ENCODE data around the gene FBXO47.
"Not testable (repeated sequence)": the region's sequence is repeated elsewhere in the genome, so short reads cannot be mapped to it uniquely, and the experiment has no call there.

The FBXO47 gene

GRCh38 chr17:38980490-38981217 lies 13.5 kb upstream of the FBXO47 start:
- no peak for DNase-seq

- no peak for DNase-seq
Measured at GRCh38 chr17:38978180-38978579, 11.0 kb upstream of the FBXO47 start.

DNA sequence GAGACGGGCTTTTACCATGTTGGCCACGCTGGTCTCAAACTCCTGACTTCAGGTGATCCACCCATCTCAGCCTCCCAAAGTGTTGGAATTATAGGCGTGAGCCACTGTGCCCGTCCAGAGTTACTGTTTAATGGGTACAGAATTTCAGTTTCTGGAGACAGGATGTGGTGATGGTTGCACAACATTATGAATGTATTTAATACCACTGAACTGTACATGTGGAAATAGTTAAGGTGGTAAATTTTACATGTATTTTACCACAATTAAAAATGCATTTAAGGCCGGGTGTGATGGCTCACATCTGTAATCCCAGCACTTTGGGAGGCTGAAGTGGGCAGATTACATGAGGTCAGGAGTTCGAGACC lies 9.0 kb upstream of the FBXO47 start:
- DNase-seq: peak in 2 of 4 experiments; percentile 31 to 42

- no peak for DNase-seq
Measured at GRCh38 chr17:38970804-38971203, 3.6 kb upstream of the FBXO47 start.

GRCh38 chr17:38970128-38970527 lies 2.9 kb upstream of the FBXO47 start:
- DNase-seq: no peak

GRCh38 chr17:38969281-38969680 lies 2.1 kb upstream of the FBXO47 start:
- DNase-seq: no peak

DNA sequence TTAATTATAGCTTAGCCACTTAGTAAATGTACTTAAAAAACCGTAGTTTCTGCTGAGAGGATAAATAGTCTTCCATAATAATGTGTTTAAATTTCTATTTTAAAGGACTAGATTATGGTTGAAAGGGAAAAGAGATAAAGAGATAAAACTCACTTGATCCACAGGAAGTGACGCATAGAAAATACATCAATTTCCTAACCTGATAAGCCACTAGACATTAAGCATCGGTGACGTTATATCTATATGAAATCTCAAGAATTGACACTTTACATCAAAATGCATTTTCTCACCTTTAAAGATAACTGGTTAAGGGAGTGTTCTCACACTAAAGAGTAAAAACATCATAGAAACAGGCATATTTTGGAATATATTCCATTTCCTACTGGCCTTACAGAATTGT lies 5.8 kb downstream of the FBXO47 start:
- DNase-seq: no peak

- DNase-seq: no peak
Measured at GRCh38 chr17:38960402-38960801, 6.8 kb downstream of the FBXO47 start.

DNA sequence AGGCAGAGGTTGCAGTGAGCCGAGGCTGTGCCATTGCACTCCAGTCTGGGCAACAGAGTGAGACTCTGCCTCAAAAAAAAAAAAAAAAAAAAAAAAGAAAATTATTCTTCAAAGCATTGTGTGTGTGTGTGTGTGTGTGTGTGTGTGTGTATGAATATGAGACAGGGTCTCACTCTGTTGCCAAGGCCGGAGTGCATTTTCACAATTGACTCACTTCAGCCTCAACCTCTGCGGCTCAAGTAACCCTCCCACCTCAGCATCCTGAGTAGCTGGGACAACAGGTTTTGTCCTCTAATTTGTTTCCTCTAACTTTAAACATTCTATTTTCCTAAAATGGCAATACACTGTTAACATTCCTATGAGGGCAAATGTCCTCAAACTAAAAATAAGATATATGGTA lies 7.7 kb downstream of the FBXO47 start:
- no peak for DNase-seq

DNA sequence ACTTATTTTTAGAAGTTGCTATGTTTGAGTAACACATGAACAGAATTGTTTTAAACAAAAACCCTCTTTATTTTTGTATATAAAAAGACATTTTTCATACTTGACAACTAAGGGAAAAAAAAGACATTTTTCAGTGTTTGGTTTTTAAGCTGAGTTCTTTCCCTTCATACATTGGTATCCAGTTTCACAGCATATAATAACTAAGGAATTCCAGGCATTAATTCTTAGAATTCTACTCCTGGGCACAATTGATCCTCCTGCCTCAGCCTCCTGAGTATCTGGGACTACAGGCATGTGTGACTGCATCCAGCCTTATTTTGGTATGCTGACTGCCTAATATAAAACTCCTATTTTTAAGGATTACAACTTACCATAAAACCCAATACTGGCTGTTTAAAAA lies 8.4 kb downstream of the FBXO47 start:
- no peak for DNase-seq

- no peak for DNase-seq
Measured at GRCh38 chr17:38958326-38958725, 8.9 kb downstream of the FBXO47 start.

DNA sequence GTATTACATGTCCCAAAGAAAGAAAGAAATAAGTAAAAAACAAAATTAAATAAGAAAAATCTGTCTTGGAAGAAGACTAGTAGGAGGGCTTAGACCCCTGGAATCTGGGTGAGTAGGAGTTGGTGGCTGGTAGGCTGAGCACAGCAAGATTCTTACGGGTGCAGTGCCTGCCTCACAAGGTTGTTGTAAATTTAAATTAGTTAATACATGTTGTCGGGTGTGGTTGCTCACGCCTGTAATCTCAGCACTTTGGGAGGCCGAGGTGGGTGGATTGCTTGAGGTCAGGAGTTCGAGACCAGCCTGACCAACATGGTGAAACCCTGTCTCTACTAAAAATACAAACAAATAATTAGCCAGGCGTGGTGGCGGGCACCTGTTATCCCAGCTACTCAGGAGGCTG lies 13.4 kb downstream of the FBXO47 start:
- not testable (repeated sequence) for DNase-seq

- DNase-seq: no peak
Measured at GRCh38 chr17:38947189-38947588, 20.0 kb downstream of the FBXO47 start.

GRCh38 chr17:38943607-38944006 lies 23.6 kb downstream of the FBXO47 start:
- DNase-seq: peak in 1 of 4 experiments; percentile 26

DNA sequence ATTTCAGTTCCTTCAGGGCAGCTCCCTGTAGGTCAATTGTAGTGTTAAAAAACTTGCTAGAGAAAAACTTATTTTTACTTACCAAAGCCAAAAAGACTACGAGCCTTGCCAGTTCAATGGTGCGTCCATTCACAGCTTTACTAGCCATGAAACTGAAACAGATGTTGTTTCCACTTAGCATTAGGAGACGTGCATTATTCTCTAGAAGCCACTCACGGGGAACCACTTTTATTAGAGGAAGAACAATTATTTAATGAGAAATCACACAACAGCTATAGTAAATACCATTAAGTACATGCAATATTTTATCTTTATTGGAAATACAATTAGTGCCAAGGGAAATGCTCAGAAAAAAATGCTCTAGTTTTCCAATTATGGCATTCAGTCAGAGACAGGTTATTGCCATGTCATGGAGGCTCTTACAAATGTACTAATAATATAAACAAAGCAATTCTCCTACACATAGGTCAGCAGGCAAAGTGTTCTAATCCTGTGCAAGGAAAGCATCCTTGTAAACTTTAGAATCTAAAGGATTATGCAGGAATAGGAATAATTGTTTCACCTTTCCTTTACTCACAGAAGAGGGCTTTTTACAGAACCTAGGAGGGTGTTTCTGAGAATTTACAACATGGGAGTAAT lies 24.4 kb downstream of the FBXO47 start:
- DNase-seq: no peak

GRCh38 chr17:38940404-38940803 lies 26.8 kb downstream of the FBXO47 start:
- no peak for DNase-seq

DNA sequence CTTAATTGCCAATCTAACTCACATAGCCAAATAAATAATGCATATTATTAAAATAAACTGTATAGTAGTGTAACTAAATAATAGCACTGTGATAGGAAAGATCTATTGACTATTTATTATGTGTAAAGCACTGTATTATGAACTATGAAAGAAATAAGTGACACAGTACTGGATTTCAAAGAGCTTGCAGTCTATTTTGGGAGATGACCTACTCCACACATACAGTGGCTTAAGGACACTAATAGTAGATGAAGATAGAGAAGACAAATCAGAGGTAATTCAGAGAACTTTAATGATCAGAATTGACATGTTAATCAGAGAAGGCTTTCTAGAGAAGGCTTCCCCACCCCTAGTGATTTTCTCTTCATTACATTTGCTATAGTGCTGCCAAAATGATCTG lies 27.2 kb downstream of the FBXO47 start:
- DNase-seq: no peak

DNA sequence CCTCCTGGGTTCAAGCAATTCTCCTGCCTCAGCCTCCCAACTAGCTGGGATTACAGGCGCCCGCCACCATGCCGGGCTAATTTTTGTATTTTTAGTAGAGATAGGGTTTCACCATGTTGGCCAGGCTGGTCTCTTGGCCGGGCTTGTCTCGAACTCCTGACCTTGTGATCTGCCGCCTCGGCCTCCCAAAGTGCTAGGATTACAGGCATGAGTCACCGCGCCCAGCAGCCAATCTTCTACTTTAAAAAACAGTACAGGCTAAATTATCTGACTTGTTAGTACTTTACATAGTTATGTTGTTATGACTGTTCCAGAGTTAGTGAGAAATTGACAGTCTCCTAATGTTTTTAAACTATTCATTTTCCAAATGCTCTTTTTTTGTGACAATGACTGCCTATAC lies 33.2 kb downstream of the FBXO47 start:
- DNase-seq: not testable (repeated sequence)

DNA sequence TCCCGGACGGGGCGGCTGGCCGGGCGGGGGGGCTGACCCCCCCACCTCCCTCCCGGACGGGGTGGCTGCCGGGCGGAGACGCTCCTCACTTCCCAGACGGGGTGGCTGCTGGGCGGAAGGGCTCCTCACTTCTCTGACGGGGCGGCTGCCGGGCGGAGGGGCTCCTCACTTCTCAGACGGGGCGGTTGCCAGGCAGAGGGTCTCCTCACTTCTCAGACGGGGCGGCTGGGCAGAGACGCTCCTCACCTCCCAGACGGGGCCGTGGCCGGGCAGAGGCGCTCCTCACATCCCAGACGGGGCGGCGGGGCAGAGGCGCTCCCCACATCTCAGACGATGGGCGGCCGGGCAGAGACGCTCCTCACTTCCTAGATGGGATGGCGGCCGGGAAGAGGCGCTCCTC lies 36.4 kb downstream of the FBXO47 start:
- DNase-seq: not testable (repeated sequence)

DNA sequence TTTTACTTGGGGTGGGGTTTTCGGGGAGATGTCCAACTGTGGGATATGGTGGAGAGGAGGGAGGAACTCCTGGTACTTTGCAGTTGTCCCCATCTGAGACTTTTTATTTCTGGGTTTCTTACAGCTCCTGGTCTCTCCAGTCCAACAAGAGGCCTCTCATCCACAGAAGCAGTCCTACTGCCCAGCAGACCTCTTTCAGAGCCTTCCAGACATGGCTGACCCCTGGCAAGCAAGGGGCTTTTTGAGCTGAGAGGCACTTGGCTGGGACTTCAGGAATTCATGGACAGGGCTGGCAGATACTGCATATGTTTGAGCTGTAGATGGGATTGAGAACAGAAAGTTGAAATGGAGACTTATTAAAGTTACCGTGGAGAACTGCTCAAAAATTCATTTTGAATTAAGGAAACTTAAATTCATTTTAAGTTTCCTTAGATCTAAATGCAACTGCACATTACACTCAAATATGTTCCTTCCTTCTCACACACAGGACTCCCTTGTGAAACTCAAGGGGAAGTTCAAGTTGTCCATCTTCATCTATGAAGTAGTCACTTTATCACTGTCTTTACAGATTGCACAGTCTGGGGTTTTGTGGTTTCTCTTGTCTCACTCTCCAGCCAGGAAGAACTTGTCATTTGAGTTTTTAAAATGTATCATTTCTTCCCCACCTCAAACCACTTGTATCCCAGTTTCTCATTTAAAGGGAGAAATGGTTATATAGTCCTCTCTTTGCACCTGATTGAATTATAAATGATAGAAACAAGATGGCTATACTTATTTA lies 40.7 kb downstream of the FBXO47 start:
- DNase-seq: peak; percentile 57 to 86 (median 74)

GRCh38 chr17:38925263-38925995 lies 41.8 kb downstream of the FBXO47 start, which contains the start of gene LASP1NB:
Gene LASP1NB, plus strand, starts transcription at chr17:38925614.
- no peak for DNase-seq

DNA sequence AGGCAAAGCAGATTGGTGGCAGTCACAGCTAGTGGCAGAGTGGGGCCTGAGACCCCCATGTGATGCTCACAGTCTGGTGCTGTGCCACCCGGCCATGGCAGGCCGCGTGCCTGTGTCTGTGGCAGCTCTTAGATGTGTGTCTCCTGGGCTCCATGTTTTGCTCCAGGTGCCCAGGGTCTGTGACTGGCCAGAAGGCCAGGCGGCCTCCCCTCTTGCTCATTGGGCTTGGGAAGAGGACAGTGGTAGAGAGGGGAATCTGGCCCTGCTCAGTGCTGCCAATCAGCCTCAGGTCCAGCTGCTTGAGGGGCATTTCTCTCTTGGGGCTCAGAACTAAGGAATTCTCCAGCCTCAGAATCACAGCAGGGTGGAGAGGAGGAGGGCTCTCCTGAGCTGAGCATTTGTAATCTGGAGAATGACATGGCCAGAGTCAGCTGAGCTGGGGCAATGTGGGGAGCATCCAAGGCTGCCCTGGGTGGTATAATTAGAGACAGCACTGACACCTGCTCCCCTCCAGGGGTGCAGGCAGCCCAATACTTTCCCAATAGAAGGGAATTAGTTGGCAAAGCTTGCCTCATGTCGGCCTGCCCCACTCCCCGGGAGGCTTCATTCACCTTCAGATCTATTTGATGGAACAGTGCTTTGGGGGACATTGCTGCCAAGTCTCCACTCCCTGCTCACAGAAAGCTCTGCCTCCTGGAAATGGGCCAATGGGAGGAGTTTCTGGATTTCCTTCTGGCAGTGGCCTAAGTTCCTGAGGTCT lies 44.5 kb downstream of the FBXO47 start:
- DNase-seq: peak in 3 of 4 experiments; percentile 38 to 45 (median 44)

Data from suppressor macrophage (primary cell).